HCT116 (cell line): Measurements from ENCODE around the gene CYP1A1. TPM values are rescaled to one million over a fixed set of nuclear protein-coding genes. Genes with fewer than 3 reads are reported as not detected.

ENCODE experiments used
- ATAC-seq: fragments of 200-7000 bp; cut with Tn5 transposase; 2 replicates; pipeline ENCODE4 v1.9.1; 2020; ENCODE audit warnings: mild to moderate bottlenecking, moderate library complexity
- BruUV-seq: library from RNA; stranded (reverse); fragments of 400-500 nt; replicated peaks from 2 replicates; lab custom pipeline; 2021; lab: Mats Ljungman, UMichigan
- CTCF ChIA-PET: fragments of 300-600 bp; sonication (Branson Sonifier 250); formaldehyde crosslinking; loops from one replicate; lab custom pipeline; 2021; ENCODE audit warnings: antibody characterized with exemption; lab: Charles Lee
- POLR2A ChIA-PET: fragments of 300-600, 350-600 bp; sonication (Branson Sonifier 250); formaldehyde crosslinking; loops from one replicate; lab custom pipeline; 2021; ENCODE audit warnings: antibody characterized with exemption; lab: Charles Lee
- RAD21 ChIA-PET, 2 experiments: fragments of 300-600 bp; sonication (Branson Sonifier 250); formaldehyde crosslinking; loops; one replicate each; lab custom pipeline; 2023; ENCODE audit warnings: low total read pairs in 2 of 2; ENCODE audit not compliant: uncharacterized antibody in 2 of 2, unreplicated experiment in 2 of 2, low non-redundant PET in 1 of 2; lab: Charles Lee
- DNase-seq: peaks from one replicate; pipeline ENCODE4 v3.0.0-alpha.2; 2010; ENCODE audit warnings: low read depth, low spot score
- H2AFZ ChIP-seq: fragments of 200-600 bp; shearing (Covaris generic), sonication (generic); 2 replicates; pipeline ENCODE4 v1.6.1; 2017; ENCODE audit warnings: low read depth, mixed run types, mixed read lengths, antibody characterized with exemption, low read length; ENCODE audit not compliant: poor library complexity, severe bottlenecking
- H3K27ac ChIP-seq: 2 replicates; pipeline ENCODE4 v1.5.1; 2012; ENCODE audit warnings: low read depth, low read length
- H3K27me3 ChIP-seq: fragments of 200-600 bp; sonication (generic); 2 replicates; pipeline ENCODE4 v1.6.1; 2016; ENCODE audit warnings: mixed run types, low read length, mixed read lengths; ENCODE audit not compliant: insufficient read depth
- H3K36me3 ChIP-seq, 2 experiments: fragments of 200-500 bp in 1 of 2; fragments of 200-600 bp in 1 of 2; sonication (Bioruptor generic) in 1 of 2; sonication (generic) in 1 of 2; 2 replicates each; pipeline versions ENCODE4 v1.5.1 to v1.6.1; 2014 to 2016; ENCODE audit warnings: low read length in 2 of 2, inconsistent platforms in 1 of 2, mixed read lengths in 1 of 2, mixed run types in 1 of 2; ENCODE audit not compliant: insufficient read depth in 2 of 2, control insufficient read depth in 1 of 2
- H3K4me1 ChIP-seq, 2 experiments: fragments of 200-600 bp in 1 of 2; sonication (generic) in 1 of 2; 2 replicates each; pipeline versions ENCODE4 v1.5.1 to v1.6.1; 2012 to 2017; ENCODE audit warnings: low read length in 2 of 2, inconsistent platforms in 1 of 2, mild to moderate bottlenecking in 1 of 2, mixed read lengths in 1 of 2, mixed run types in 1 of 2, moderate library complexity in 1 of 2; ENCODE audit not compliant: insufficient read depth in 2 of 2, control insufficient read depth in 1 of 2
- H3K4me2 ChIP-seq: fragments of 200-600 bp; sonication (generic); 2 replicates; pipeline ENCODE4 v1.6.1; 2017; ENCODE audit warnings: mixed run types, low read length, mixed read lengths
- H3K4me3 ChIP-seq, 2 experiments: fragments of 200-600 bp in 1 of 2; sonication (generic) in 1 of 2; replicated peaks in 1 of 2; 2 replicates each; pipeline ENCODE4 v1.5.1; 2011 to 2016; ENCODE audit warnings: low read length in 2 of 2, control low read depth in 1 of 2, low read depth in 1 of 2, mild to moderate bottlenecking in 1 of 2, mixed read lengths in 1 of 2, mixed run types in 1 of 2
- H3K79me2 ChIP-seq: fragments of 200-600 bp; sonication (generic); 2 replicates; pipeline ENCODE4 v1.6.1; 2017; ENCODE audit warnings: mild to moderate bottlenecking, mixed run types, low read length, moderate library complexity, mixed read lengths; ENCODE audit not compliant: insufficient read depth
- H3K9ac ChIP-seq: fragments of 200-600 bp; sonication (generic); 2 replicates; pipeline ENCODE4 v1.6.1; 2016; ENCODE audit warnings: low read length, mixed read lengths
- H3K9me2 ChIP-seq: fragments of 200-600 bp; sonication (generic), shearing (Covaris generic); 2 replicates; pipeline ENCODE4 v1.6.1; 2017; ENCODE audit warnings: mixed run types, mild to moderate bottlenecking, moderate library complexity; ENCODE audit not compliant: insufficient read depth
- H3K9me3 ChIP-seq, 2 experiments: fragments of 200-500 bp in 1 of 2; fragments of 200-600 bp in 1 of 2; sonication (Bioruptor generic) in 1 of 2; sonication (generic) in 1 of 2; 2 replicates each; pipeline ENCODE4 v1.6.1; 2014 to 2017; ENCODE audit warnings: low read length in 2 of 2, mixed read lengths in 2 of 2, inconsistent platforms in 1 of 2, low read depth in 1 of 2, mild to moderate bottlenecking in 1 of 2, mixed run types in 1 of 2, moderate library complexity in 1 of 2; ENCODE audit not compliant: control insufficient read depth in 1 of 2, insufficient read depth in 1 of 2
- H4K20me1 ChIP-seq: fragments of 200-600 bp; sonication (generic), shearing (Covaris generic); 2 replicates; pipeline ENCODE4 v1.6.1; 2017; ENCODE audit warnings: mixed run types, mild to moderate bottlenecking, moderate library complexity; ENCODE audit not compliant: insufficient read depth
- CBX3 ChIP-seq: IDR thresholded peaks from 2 replicates; pipeline ENCODE4 v1.6.1; 2012; ENCODE audit warnings: low read depth
- CEBPB ChIP-seq: IDR thresholded peaks from 2 replicates; pipeline ENCODE4 v1.6.1; 2012; ENCODE audit warnings: low read depth
- EZH2 ChIP-seq: fragments of 200-600 bp; sonication (generic); IDR thresholded peaks from 2 replicates; pipeline ENCODE4 v1.6.1; 2017; ENCODE audit warnings: antibody characterized with exemption, mixed run types
- EZH2phosphoT487 ChIP-seq: fragments of 200-600 bp; IDR thresholded peaks from 2 replicates; pipeline ENCODE4 v1.6.1; 2018; ENCODE audit warnings: antibody characterized with exemption, borderline replicate concordance
- FOSL1 ChIP-seq: IDR thresholded peaks from 2 replicates; pipeline ENCODE4 v1.6.1; 2012; ENCODE audit warnings: low read depth
- JUND ChIP-seq: IDR thresholded peaks from 2 replicates; pipeline ENCODE4 v1.6.1; 2012
- MAX ChIP-seq: IDR thresholded peaks from 2 replicates; pipeline ENCODE4 v1.6.1; 2012
- RAD21 ChIP-seq: IDR thresholded peaks from 2 replicates; pipeline ENCODE4 v1.6.1; 2012; ENCODE audit warnings: low read depth, mild to moderate bottlenecking
- REST ChIP-seq: IDR thresholded peaks from 2 replicates; pipeline ENCODE4 v1.6.1; 2012; ENCODE audit warnings: low read depth
- SIN3A ChIP-seq: IDR thresholded peaks from 2 replicates; pipeline ENCODE4 v1.6.1; 2012; ENCODE audit warnings: low read depth
- TCF7L2 ChIP-seq: IDR thresholded peaks from 2 replicates; pipeline ENCODE4 v1.7.0; 2011; ENCODE audit warnings: borderline replicate concordance, inconsistent platforms; ENCODE audit not compliant: insufficient read depth, insufficient read length; ENCODE audit errors: extremely low read depth
- ZBTB33 ChIP-seq: IDR thresholded peaks from 2 replicates; pipeline ENCODE4 v1.6.1; 2011; ENCODE audit warnings: mild to moderate bottlenecking, low read length, moderate library complexity; ENCODE audit not compliant: insufficient replicate concordance; ENCODE audit errors: extremely low read depth
- ZFX ChIP-seq: fragments of 450-650 bp; IDR thresholded peaks from 2 replicates; pipeline ENCODE4 v1.6.1; 2017
- intact Hi-C: fragments of 100-400 bp; cut with micrococcal nuclease; formaldehyde crosslinking; loops from 2 replicates; pipeline ENCODE4 v1.10.0; 2022
- total RNA-seq: library from RNA; stranded (reverse); gene quantifications from one replicate; pipeline ENCODE4 v1.2.1, GENCODE V29; 2021; ENCODE audit not compliant: unreplicated experiment

Gene CYP1A1
- total RNA-seq, 1 experiment from 2014 or later: 1.5 TPM

- Histone ChIP-seq H3K9me3 (no peaks in the 10 kb centered on the region), H2AFZ (no peak overlapping the region), H4K20me1 (no peaks in the 10 kb centered on the region), H3K9ac (no peak overlapping the region), H3K4me3 (no peak overlapping the region), H3K27me3 (no peaks in the 10 kb centered on the region), H3K27ac (no peak overlapping the region), H3K9me2 (no peaks in the 10 kb centered on the region), H3K79me2 (no peaks in the 10 kb centered on the region), H3K36me3 (no peaks in the 10 kb centered on the region), H3K4me1 (peaks cover 0 to 22% of the 10 kb centered on the region in 2 experiments; a peak in 2 of 4 replicates), H3K4me2 (no peak overlapping the region)
- TF ChIP-seq MAX (no peak), ZBTB33 (no peak), FOSL1 (no peak), TCF7L2 (no peak), CEBPB (no peak), CBX3 (no peak), ZFX (no peak), REST (no peak), SIN3A (no peak), EZH2phosphoT487 (no peak), EZH2 (no peak), RAD21 (no peak), JUND (no peak)
- CTCF ChIA-PET: no interaction called here
- RAD21 ChIA-PET: no interaction called here
- intact Hi-C loops: no loop called here
- DNase-seq (no peak), ATAC-seq (no peak)
- POLR2A ChIA-PET: no interaction called here
- no TSS peak for BruUV-seq
Measured at GRCh38 chr15:74735305-74735704, 10.0 kb upstream of the CYP1A1 start.
